CD14-positive monocyte (primary cell): ENCODE results near the gene DNAAF1. TPM values are rescaled to one million over a fixed set of nuclear protein-coding genes. Genes with fewer than 3 reads are reported as not detected.

Source experiments
- DNase-seq, 3 donors: peaks; one replicate each; pipeline ENCODE4 v3.0.0-alpha.2; 2011 to 2022
- H2AFZ ChIP-seq: 2 replicates; pipeline ENCODE4 v1.6.0; 2012; ENCODE audit warnings: mild to moderate bottlenecking, low read depth, low read length, inconsistent platforms; ENCODE audit not compliant: insufficient read depth, poor library complexity, severe bottlenecking
- H3K27ac ChIP-seq, 2 donors: 1 replicate in 1 of 2; 2 replicates in 1 of 2; pipeline ENCODE4 v1.5.1; 2012 to 2013; ENCODE audit warnings: low read length in 2 of 2, control low read depth in 1 of 2, inconsistent platforms in 1 of 2, low read depth in 1 of 2, mild to moderate bottlenecking in 1 of 2
- H3K27me3 ChIP-seq, 2 donors: one replicate each; pipeline versions ENCODE4 v1.6.0 to v1.6.1; 2011 to 2013; ENCODE audit warnings: low read length in 2 of 2; ENCODE audit not compliant: control insufficient read depth in 2 of 2, insufficient read depth in 2 of 2
- H3K36me3 ChIP-seq, 2 donors: replicated peaks in 1 of 2; 1 replicate in 1 of 2; 2 replicates in 1 of 2; pipeline versions ENCODE4 v1.5.1 to v1.6.1; 2012 to 2013; ENCODE audit warnings: low read length in 2 of 2, control low read depth in 1 of 2, inconsistent platforms in 1 of 2, mild to moderate bottlenecking in 1 of 2; ENCODE audit not compliant: insufficient read depth in 2 of 2, control insufficient read depth in 1 of 2
- H3K4me1 ChIP-seq, 2 donors: 1 replicate in 1 of 2; 2 replicates in 1 of 2; pipeline versions ENCODE4 v1.5.1 to v1.6.1; 2012 to 2013; ENCODE audit warnings: low read length in 2 of 2, control low read depth in 1 of 2, inconsistent platforms in 1 of 2, mild to moderate bottlenecking in 1 of 2, moderate library complexity in 1 of 2; ENCODE audit not compliant: insufficient read depth in 2 of 2, control insufficient read depth in 1 of 2
- H3K4me2 ChIP-seq: replicated peaks from 2 replicates; pipeline ENCODE3; 2012; ENCODE audit warnings: low read length, moderate library complexity, mild to moderate bottlenecking; ENCODE audit not compliant: poor library complexity, severe bottlenecking; ENCODE audit errors: extremely low read depth
- H3K4me3 ChIP-seq, 3 experiments: fragments of 200-600 bp in 1 of 3; sonication (generic) in 1 of 3; replicated peaks in 1 of 3; 1 replicate in 2 of 3; 2 replicates in 1 of 3; pipeline ENCODE4 v1.5.1; 2011 to 2013; ENCODE audit warnings: low read length in 3 of 3, mild to moderate bottlenecking in 3 of 3, control low read depth in 2 of 3, low read depth in 2 of 3, inconsistent platforms in 1 of 3, moderate library complexity in 1 of 3
- H3K79me2 ChIP-seq: 2 replicates; pipeline ENCODE4 v1.6.0; 2012; ENCODE audit warnings: mild to moderate bottlenecking, control low read depth, inconsistent platforms, low read length, moderate library complexity; ENCODE audit not compliant: insufficient read depth
- H3K9ac ChIP-seq: 2 replicates; pipeline ENCODE4 v1.6.0; 2017; ENCODE audit warnings: low read length, mild to moderate bottlenecking; ENCODE audit not compliant: insufficient read depth, poor library complexity, severe bottlenecking
- H3K9me3 ChIP-seq, 2 donors: replicated peaks in 1 of 2; 1 replicate in 1 of 2; 2 replicates in 1 of 2; pipeline versions ENCODE4 v1.5.1 to v1.6.1; 2012 to 2013; ENCODE audit warnings: low read length in 2 of 2, control low read depth in 1 of 2; ENCODE audit not compliant: control insufficient read depth in 1 of 2, insufficient read depth in 1 of 2
- H4K20me1 ChIP-seq: 2 replicates; pipeline ENCODE4 v1.6.0; 2012; ENCODE audit warnings: mild to moderate bottlenecking, low read length, control low read depth, moderate library complexity; ENCODE audit not compliant: insufficient read depth
- H3K27ac Mint-ChIP-seq, 7 donors: one replicate each; pipeline ENCODE4 v1.8.0; 2020; ENCODE audit warnings: mild to moderate bottlenecking in 7 of 7, mixed read lengths in 7 of 7, moderate library complexity in 6 of 7, inconsistent platforms in 2 of 7
- H3K27me3 Mint-ChIP-seq, 3 donors: one replicate each; pipeline ENCODE4 v1.8.0; 2021 to 2022; ENCODE audit warnings: low read depth in 3 of 3, mild to moderate bottlenecking in 3 of 3, mixed read lengths in 3 of 3, moderate library complexity in 3 of 3, inconsistent platforms in 1 of 3
- H3K36me3 Mint-ChIP-seq, 2 donors: one replicate each; pipeline ENCODE4 v1.8.0; 2020; ENCODE audit warnings: mixed read lengths in 2 of 2, inconsistent platforms in 1 of 2, mild to moderate bottlenecking in 1 of 2
- H3K4me1 Mint-ChIP-seq: one replicate; pipeline ENCODE4 v1.8.0; 2020; ENCODE audit warnings: mild to moderate bottlenecking, mixed read lengths
- H3K4me3 Mint-ChIP-seq, 2 donors: one replicate each; pipeline ENCODE4 v1.8.0; 2020; ENCODE audit warnings: mild to moderate bottlenecking in 2 of 2, mixed read lengths in 2 of 2, moderate library complexity in 1 of 2
- H3K9me3 Mint-ChIP-seq, 7 donors: one replicate each; pipeline ENCODE4 v1.8.0; 2020 to 2022; ENCODE audit warnings: mixed read lengths in 7 of 7, mild to moderate bottlenecking in 6 of 7, moderate library complexity in 6 of 7, inconsistent platforms in 2 of 7
- CTCF ChIP-seq: fragments of 200-600 bp; IDR thresholded peaks from one replicate; pipeline ENCODE4 v1.8.0; 2022; ENCODE audit warnings: antibody characterized with exemption, mild to moderate bottlenecking
- WGBS: methylation state at CpG from one replicate; pipeline ENCODE4 v1.1.5; 2013; ENCODE audit warnings: missing lambda C conversion rate; ENCODE audit not compliant: insufficient coverage; 5-methylcytosine and 5-hydroxymethylcytosine counted together
- intact Hi-C, 2 donors: fragments of 100-400 bp; cut with micrococcal nuclease; formaldehyde crosslinking; loops; one replicate each; pipeline versions ENCODE4 v1.15.0 to v1.15.1; 2023
- polyA plus RNA-seq, 3 donors: library from polyadenylated mRNA; depleted of rRNA in 1 of 3; unstranded in 2 of 3; stranded (reverse) in 1 of 3; fragments of 300-500 nt in 2 of 3; fragments of >200 nt in 1 of 3; fragmentation: Illumina TruSeq in 2 of 3; gene quantifications; 1 replicate in 2 of 3; 2 replicates in 1 of 3; pipeline ENCODE4 v1.2.3, GENCODE V29; 2012 to 2021

DNAAF1 gene
- polyA plus RNA-seq, 3 donors, result 0.23 to 14.6 TPM; not detected in 1

GRCh38 chr16:84115919-84116719, 29.0 kb upstream of the DNAAF1 start:
- WGBS, result under 1% methylated on average over 50 of the region's 57 CpGs
- Histone ChIP-seq H4K20me1 (peaks cover 34% of the 10 kb centered on the region), H3K27ac (peak overlapping the region; percentile 89 to 93), H2AFZ (peak overlapping the region; percentile 93), H3K9me3 (no peaks in the 10 kb centered on the region), H3K4me1 (peaks cover 39 to 41% of the 10 kb centered on the region in 2 donors), H3K27me3 (no peaks in the 10 kb centered on the region), H3K9ac (peak overlapping the region; percentile 94), H3K4me2 (peak overlapping the region; percentile 96), H3K79me2 (peaks cover 53% of the 10 kb centered on the region), H3K4me3 (peak overlapping the region; percentile 61 to 94 (median 81)), H3K36me3 (no peaks in the 10 kb centered on the region)
- H3K27ac Mint-ChIP-seq, result peak overlapping the region; percentile 87 to 96 (median 93)
- H3K27me3 Mint-ChIP-seq, result peaks cover 0 to 6% (median 0%) of the 10 kb centered on the region in 3 donors
- DNase-seq, result peak in 1 of 3 donors; percentile 7
- TF ChIP-seq CTCF, result no peak
- H3K4me3 Mint-ChIP-seq, result peak overlapping the region; percentile 83 to 91
- intact Hi-C loops, result loop anchor here in 1 of 2 donors (2.0 to 5.0 kb wide), 2 partner anchors 17 to 34 kb away; no protein-coding TSS in a partner anchor
- H3K4me1 Mint-ChIP-seq, result peaks cover 35% of the 10 kb centered on the region
- H3K9me3 Mint-ChIP-seq, result peaks cover 0 to 1% (median 0%) of the 10 kb centered on the region in 7 donors
- peaks cover 2 to 5% of the 10 kb centered on the region in 2 donors for H3K36me3 Mint-ChIP-seq

- no peaks in the 10 kb centered on the region for H3K27me3 ChIP-seq
- H4K20me1 ChIP-seq, result peaks cover 27% of the 10 kb centered on the region
- H3K36me3 ChIP-seq, result peaks cover 0 to 2% of the 10 kb centered on the region in 2 donors
- peaks cover 29% of the 10 kb centered on the region for H3K4me1 Mint-ChIP-seq
- peak within 1 kb of the TSS; percentile 89 to 93 for H3K27ac ChIP-seq
- peaks cover 0 to 1% (median 0%) of the 10 kb centered on the region in 7 donors for H3K9me3 Mint-ChIP-seq
- under 1% methylated on average over 89 of the region's 94 CpGs for WGBS
- H3K4me2 ChIP-seq, result peak within 1 kb of the TSS; percentile 96
- H2AFZ ChIP-seq, result peak within 1 kb of the TSS; percentile 93
- peaks cover 0 to 6% (median 0%) of the 10 kb centered on the region in 3 donors for H3K27me3 Mint-ChIP-seq
- peaks cover 39 to 41% of the 10 kb centered on the region in 2 donors for H3K4me1 ChIP-seq
- intact Hi-C loops, result loop anchor here in 1 of 2 donors (2.0 to 5.0 kb wide), 2 partner anchors 18 to 35 kb away; no protein-coding TSS in a partner anchor
- DNase-seq, result peak; percentile 97 to 99 (median 98)
- H3K9ac ChIP-seq, result peak within 1 kb of the TSS; percentile 94
- H3K36me3 Mint-ChIP-seq, result peaks cover 3 to 4% of the 10 kb centered on the region in 2 donors
- peak within 1 kb of the TSS; percentile 87 to 96 (median 93) for H3K27ac Mint-ChIP-seq
- H3K9me3 ChIP-seq, result no peaks in the 10 kb centered on the region
- TF ChIP-seq CTCF, result no peak
- peaks cover 45% of the 10 kb centered on the region for H3K79me2 ChIP-seq
- peak within 1 kb of the TSS; percentile 81 to 94 (median 83) for H3K4me3 ChIP-seq
- H3K4me3 Mint-ChIP-seq, result peak within 1 kb of the TSS; percentile 86 to 92
Measured at GRCh38 chr16:84116720-84117493, 28.2 kb upstream of the DNAAF1 start, which contains the start of gene MBTPS1. MBTPS1 (minus strand) TSS chr16:84116942; CDS start chr16:84101783, 15,159 bp downstream.
